ENCODE data around the gene HSPA12B.

HSPA12B gene

DNA sequence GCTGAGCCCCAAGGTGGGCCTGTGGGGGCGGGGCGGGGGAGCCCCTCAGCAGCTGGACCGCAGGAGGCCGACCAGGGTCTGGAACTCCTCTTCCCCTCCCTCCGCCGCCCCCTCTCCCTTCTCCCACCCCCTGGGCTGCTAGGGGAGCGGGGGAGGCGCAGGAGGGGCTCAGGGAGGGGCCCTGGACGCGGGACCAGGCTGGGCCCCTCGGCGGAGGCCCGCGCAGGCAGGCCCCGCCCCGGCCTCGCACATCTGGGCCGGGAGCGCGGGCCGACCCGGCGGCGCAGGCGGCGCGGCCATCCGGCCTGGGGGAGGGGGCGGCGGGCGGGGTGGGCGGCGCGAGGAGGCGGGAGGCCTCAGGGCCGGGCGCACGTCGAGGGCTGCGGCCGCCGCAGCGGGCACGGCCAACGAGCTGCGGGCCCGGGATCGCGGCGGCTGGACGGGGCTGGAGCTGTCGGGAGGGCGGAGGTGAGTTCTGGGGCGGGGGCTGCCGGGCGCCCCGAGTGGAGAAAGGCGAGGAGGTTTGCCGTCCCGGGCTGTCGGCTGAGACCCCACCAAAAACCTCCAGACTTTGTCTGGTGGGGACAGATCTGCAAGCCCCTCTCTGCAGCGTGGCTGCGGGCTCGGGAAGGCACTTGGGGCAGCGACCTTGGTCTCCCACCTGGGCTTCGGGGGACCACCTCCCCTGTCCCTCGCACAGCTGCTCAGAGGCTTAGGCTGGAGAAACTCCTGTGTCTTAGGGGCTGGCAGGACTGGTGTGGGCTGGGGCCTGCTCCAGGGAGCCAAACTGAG lies at the start of gene HSPA12B:
Gene HSPA12B (plus strand): TSS at position 359 of the 792 bp plus-strand sequence. CDS start 5,990 bp downstream, outside the sequence.
- no peak for DNase-seq (ENCODE audit: low spot score)

GRCh38 chr20:3685341-3685740 lies 47.1 kb upstream of the HSPA12B start:
- DNase-seq (ENCODE audit: low spot score): no peak

- DNase-seq (ENCODE audit: low spot score): no peak
Measured at GRCh38 chr20:3686421-3686820, 46.1 kb upstream of the HSPA12B start.

DNA sequence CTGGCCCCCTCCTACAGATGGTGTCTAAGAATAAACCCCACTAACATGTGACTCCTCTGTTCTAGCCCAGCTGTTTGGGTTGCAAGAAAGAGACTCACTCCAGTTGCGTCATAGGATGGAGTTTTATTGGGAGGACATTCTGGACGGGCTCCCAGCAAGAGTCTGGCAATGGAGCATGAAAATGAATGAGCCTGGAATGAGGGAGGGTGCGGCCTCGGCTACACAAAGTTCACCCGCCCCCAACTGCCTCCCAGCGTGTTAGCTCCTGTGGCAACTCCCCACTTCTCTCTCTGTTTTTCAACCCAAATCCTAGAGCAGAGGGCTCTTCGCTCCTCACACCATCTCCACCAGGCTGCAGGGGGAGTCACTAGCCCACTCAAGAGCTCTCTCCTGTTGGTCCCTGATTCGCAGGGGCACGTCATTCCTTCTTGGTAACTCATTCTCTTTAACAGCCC lies 45.6 kb upstream of the HSPA12B start:
- DNase-seq (ENCODE audit: low spot score): no peak

- no peak for DNase-seq (ENCODE audit: low spot score)
Measured at GRCh38 chr20:3687655-3688054, 44.8 kb upstream of the HSPA12B start.

GRCh38 chr20:3689978-3690377 lies 42.5 kb upstream of the HSPA12B start:
- DNase-seq (ENCODE audit: low spot score): no peak

DNA sequence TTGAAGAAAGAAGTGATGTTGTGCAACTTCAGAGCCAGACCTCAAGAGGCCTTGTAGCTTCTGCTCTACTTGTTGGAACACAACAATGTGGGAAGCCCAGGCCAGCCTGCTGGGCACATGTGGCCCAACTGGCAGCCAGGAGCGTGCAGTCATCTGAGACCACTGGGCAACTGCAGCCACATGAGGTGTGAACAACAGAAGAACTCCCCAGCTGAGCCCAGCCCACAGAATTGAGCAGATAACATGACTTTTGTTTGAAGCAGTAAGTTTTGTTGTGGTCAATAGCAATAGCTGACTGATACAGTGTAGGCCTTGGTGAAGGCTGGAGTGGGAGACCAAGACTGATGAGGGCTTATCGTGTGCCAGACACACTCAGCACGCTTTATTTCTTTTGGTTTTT lies 42.1 kb upstream of the HSPA12B start:
- no peak for DNase-seq (ENCODE audit: low spot score)

DNA sequence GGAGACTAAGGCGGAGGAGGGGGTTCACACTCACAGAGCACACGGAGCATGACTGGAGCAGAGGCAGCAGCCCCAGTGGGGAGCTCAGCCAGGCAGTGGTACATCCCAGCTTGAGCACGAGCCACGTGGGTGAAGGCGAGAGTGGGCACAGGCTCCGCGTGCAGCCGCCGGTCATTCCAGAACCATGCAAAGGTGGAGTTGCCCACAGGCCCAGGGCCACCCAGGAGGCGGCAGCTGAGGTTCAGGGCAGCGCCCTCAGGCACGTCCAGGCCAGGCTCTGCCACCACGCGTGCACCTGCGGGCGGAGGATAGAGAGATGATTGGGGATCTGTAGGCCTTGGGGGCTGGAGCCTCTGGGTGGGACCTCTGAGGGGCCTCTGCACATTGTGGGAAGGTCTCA lies 41.2 kb upstream of the HSPA12B start:
- DNase-seq (ENCODE audit: low spot score): no peak

DNA sequence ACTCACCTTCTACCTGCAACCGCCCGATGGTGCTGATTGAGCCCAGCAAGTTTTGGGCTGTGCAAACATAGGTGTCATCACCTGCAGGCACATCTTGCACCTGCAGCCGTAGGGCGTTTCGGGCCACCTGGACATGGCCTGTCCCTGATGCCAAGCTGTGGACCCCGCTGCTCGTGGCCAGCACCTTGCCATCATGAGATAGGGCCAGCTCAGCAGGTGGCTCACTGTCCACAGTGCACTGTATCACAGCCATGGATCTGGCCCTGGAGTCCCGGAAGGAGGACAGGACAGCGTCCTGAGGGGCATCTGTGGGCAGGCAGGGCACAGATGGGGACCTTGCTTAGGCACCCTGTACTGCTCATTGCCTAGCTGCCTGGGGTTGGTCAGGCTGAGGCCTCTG lies 40.6 kb upstream of the HSPA12B start:
- no peak for DNase-seq (ENCODE audit: low spot score)

GRCh38 chr20:3692706-3693294 lies 39.7 kb upstream of the HSPA12B start:
- no peak for DNase-seq (ENCODE audit: low spot score)

DNA sequence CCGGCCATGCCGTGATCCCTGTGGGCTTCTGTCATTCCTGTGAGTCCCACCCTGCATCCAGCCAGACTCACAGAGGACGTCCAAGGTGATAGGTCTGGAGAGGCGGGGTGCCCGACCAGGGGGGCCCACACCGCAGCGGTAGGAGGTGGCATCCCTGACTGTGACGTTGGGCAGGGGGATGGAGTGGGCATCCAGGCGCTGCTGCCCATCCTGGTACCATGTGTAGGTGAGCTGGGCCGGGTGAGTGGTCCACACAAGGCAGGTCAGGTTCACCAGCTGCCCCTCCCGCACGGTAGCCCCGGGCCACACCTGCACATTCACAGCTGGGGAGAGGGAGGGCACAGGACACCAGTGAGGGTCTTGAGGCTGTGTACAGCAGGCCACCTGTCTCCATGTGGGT lies 39.1 kb upstream of the HSPA12B start:
- no peak for DNase-seq (ENCODE audit: low spot score)

- DNase-seq (ENCODE audit: low spot score): no peak
Measured at GRCh38 chr20:3694864-3695263, 37.6 kb upstream of the HSPA12B start.

DNA sequence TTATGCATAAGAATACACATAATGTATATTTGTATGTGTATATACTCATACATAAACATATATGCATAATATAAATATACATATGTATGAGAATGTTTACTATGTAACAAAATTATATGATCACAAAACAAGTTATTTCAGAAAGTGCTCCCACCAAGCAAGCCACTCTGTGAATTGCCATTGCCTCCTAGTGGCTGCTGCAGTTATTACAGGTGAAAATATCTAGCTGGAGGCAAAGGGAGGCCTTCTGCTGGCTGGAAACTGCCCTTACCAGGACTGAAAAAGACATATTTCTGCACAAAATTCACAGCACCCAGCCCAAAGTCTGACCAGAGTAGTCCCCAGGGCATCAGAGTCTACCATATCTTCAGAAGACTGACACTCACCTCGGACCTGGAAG lies 36.3 kb upstream of the HSPA12B start:
- DNase-seq (ENCODE audit: low spot score): peak; percentile 30

DNA sequence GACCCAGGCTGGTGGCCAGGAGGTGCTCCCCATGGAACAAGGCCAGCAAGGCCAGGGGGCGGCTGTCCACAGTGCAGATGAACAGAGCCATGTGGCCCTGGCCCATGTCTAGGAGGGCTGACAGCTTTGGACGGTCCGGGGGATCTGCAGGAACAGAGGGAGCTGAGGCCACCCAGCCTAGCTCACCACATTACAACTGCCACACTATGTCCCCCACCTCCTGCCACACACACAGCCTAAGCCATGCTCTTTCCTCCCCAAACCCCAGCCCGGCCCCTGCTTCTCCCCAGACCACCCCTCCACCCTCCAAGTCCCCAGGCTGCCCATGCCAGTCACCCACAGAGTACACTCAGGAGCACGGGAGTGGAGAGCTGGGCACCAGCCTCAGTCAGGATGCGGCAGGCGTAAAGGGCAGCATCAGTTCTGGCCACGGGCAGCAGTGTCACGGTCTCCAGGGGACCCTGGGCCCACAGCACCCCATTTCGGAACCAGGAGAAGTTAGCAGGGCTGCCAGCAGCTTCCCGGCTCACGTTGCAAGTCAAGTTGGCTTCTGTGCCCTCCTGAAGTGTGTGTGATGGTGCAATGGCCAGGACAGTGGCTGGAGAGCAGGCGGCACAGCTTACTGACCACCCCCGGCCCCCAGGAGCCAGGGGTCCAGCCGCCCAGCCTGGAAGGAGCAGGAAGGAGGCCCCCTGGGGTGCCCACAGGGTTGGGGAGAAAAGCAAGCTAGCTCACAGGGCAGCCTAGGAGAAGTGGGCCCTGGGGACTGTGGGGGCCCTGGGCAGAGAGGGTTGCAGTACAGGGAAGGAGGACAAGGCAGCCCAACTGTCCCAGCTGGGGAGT lies 35.5 kb upstream of the HSPA12B start:
- DNase-seq (ENCODE audit: low spot score): no peak

GRCh38 chr20:3697588-3698305 lies 34.7 kb upstream of the HSPA12B start:
- no peak for DNase-seq (ENCODE audit: low spot score)

DNA sequence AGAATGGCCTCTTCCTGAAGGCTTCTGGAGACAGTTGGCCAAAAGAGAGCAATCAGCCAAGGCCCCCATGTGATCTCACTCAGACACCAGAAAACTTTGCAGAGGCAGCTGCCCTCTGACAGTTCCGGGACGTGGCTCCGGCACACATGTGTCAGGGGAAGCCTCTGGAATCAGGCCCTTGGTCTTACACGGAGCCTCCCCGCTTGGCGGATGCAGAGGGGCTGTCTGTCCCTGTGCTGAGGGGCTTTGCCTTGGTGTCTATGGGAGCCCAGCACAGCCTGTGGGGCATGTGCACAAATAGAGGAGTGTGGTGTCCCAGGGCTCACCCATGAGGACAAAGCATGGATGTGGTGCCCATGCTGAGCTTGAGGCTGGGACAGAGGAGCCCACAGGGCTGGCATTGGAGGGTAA lies 33.9 kb upstream of the HSPA12B start:
- DNase-seq (ENCODE audit: low spot score): no peak

DNA sequence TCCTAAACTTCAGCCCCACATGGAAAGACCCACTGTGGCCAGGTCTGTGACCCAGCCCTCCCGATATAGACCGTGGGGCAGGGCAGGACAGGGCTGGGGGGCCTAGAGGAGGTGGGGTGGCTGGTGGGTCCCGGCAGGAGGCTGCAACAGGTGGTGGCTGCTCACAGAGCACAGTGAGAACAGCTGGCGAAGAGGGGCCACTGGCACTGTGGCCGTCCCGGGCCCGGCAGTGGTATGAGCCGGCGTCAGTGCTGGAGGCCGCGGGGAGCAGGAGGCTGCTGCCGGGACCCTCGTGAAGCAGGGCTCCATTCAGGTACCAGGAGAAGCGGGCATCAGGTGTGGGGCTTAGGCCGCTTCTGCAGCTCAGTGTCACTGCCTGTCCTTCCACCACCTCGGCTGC lies 33.4 kb upstream of the HSPA12B start:
- DNase-seq (ENCODE audit: low spot score): no peak

GRCh38 chr20:3701061-3701998 lies 31.2 kb upstream of the HSPA12B start:
- DNase-seq (ENCODE audit: low spot score): no peak

GRCh38 chr20:3702611-3703391 lies 29.7 kb upstream of the HSPA12B start:
- no peak for DNase-seq (ENCODE audit: low spot score)

- no peak for DNase-seq (ENCODE audit: low spot score)
Measured at GRCh38 chr20:3704087-3704486, 28.4 kb upstream of the HSPA12B start.
